Hepatocyte (in vitro differentiated cells): ENCODE results near the gene CLCN4.

ENCODE experiments used
- CTCF ChIP-seq: fragments of 200-600 bp; sonication (generic); IDR thresholded peaks from 2 replicates; pipeline ENCODE4 v1.5.1; 2016; ENCODE audit warnings: antibody characterized with exemption, mild to moderate bottlenecking; ENCODE audit not compliant: poor library complexity
- EZH2 ChIP-seq: fragments of 200-600 bp; sonication (generic); IDR thresholded peaks from 2 replicates; pipeline ENCODE4 v1.6.1; 2016; ENCODE audit warnings: antibody characterized with exemption, mild to moderate bottlenecking, borderline replicate concordance

GRCh38 chrX:10177601-10178000 is 20.8 kb downstream of the CLCN4 start:
- TF ChIP-seq CTCF, result no peak
- no peak for TF ChIP-seq EZH2
